Heart left ventricle (tissue), 16 donors: ENCODE data around the gene KRT17. TPM values are rescaled to one million over a fixed set of nuclear protein-coding genes. Genes with fewer than 3 reads are reported as not detected.

Experiments used
- ATAC-seq, 4 donors: fragments of 200-7000 bp; cut with Tn5 transposase; one replicate each; pipeline ENCODE4 v1.9.1; 2020 to 2022; ENCODE audit warnings: moderate library complexity in 4 of 4, mild to moderate bottlenecking in 3 of 4, moderate number of reproducible peaks in 1 of 4
- DNase-seq, 5 donors: peaks; one replicate each; pipeline ENCODE4 v3.0.0-alpha.2; 2020
- H3K27ac ChIP-seq, 12 donors: fragments of 200-600 bp; sonication (generic) in 4 of 12; one replicate each; pipeline versions ENCODE4 v1.5.0 to v1.8.0; 2016 to 2022; ENCODE audit warnings: mild to moderate bottlenecking in 2 of 12
- H3K27me3 ChIP-seq, 9 donors: fragments of 200-600 bp; sonication (generic) in 2 of 9; one replicate each; pipeline versions ENCODE4 v1.5.1 to v1.8.0; 2016 to 2022; ENCODE audit warnings: mild to moderate bottlenecking in 3 of 9
- H3K36me3 ChIP-seq, 9 donors: fragments of 200-600 bp; sonication (generic) in 2 of 9; one replicate each; pipeline versions ENCODE4 v1.5.0 to v1.8.0; 2018 to 2022; ENCODE audit warnings: mild to moderate bottlenecking in 2 of 9
- H3K4me1 ChIP-seq, 12 donors: fragments of 200-600 bp; sonication (generic) in 4 of 12; one replicate each; pipeline versions ENCODE4 v1.5.0 to v1.8.0; 2016 to 2022; ENCODE audit warnings: mild to moderate bottlenecking in 3 of 12
- H3K4me3 ChIP-seq, 12 donors: fragments of 200-600 bp; sonication (generic) in 4 of 12; one replicate each; pipeline versions ENCODE4 v1.5.0 to v1.8.0; 2017 to 2022; ENCODE audit warnings: mild to moderate bottlenecking in 9 of 12, moderate library complexity in 4 of 12
- H3K9me3 ChIP-seq, 12 donors: fragments of 200-600 bp; sonication (generic) in 4 of 12; one replicate each; pipeline versions ENCODE4 v1.5.0 to v1.8.0; 2016 to 2022; ENCODE audit warnings: mild to moderate bottlenecking in 1 of 12
- CTCF ChIP-seq, 12 donors: fragments of 200-600 bp; sonication (generic) in 4 of 12; IDR thresholded peaks; one replicate each; pipeline versions ENCODE4 v1.5.0 to v1.8.0; 2018 to 2022; ENCODE audit warnings: antibody characterized with exemption in 12 of 12, mild to moderate bottlenecking in 5 of 12
- POLR2A ChIP-seq, 2 donors: fragments of 450-650 bp; IDR thresholded peaks; one replicate each; pipeline ENCODE4 v1.6.1; 2017; ENCODE audit warnings: antibody characterized with exemption in 2 of 2, mild to moderate bottlenecking in 2 of 2, moderate library complexity in 2 of 2
- WGBS, 4 donors: extraction: QIAGEN DNeasy Blood & Tissue Kit in 2 of 4; methylation state at CpG; one replicate each; pipeline versions ENCODE4 v1.1.5 to v1.1.7; 2013 to 2018; 5-methylcytosine and 5-hydroxymethylcytosine counted together
- intact Hi-C, 10 donors: fragments of 100-400 bp; cut with DNase I; formaldehyde crosslinking; loops; one replicate each; pipeline versions ENCODE4 v1.11.1 to v1.14.2; 2022
- long read RNA-seq, 3 donors: library from polyadenylated mRNA; unstranded; transcript quantifications; one replicate each; pipeline ENCODE4 v2.0.0, GENCODE V29; 2020 to 2021
- polyA plus RNA-seq, 2 donors: library from polyadenylated mRNA; stranded (reverse); fragments of 200-250 nt; gene quantifications; one replicate each; pipeline ENCODE4 v1.2.3, GENCODE V29; 2013
- total RNA-seq, 9 donors: library from RNA; depleted of rRNA in 2 of 9; stranded (reverse); fragments of >200 nt in 2 of 9; fragmentation: NEBNext Ultra II Directional in 3 of 9; extraction: Animal tissue kit (Norgen Biotek cat#: 25700) in 3 of 9; gene quantifications; one replicate each; pipeline versions ENCODE4 v1.1.0 to v1.2.4, GENCODE V29; 2016 to 2023
- donor health status: ischemic (EF 13 %, LVEDD 7.1; RV severe dilation, severe dysfunction).
- donor health status: healthy with polysubstance abuse.
- donor health status: DM: no; HTN: yes; CAD: no.
- donor health status: DM: no; HTN: no; CAD: no.
- donor health status: ischemic (EF 25% LVEDD 6.9; RV normal size, moderate dysfunction).
- donor health status: ischemic (EF 25% LVEDD 5.7; RV mildly dilated, moderate dysfunction).
- donor health status: healthy.
- donor health status: DM: yes; HTN: yes; CAD: no.
- donor health status: ischemic (EF 35%, LVEDD 5.7; RV mildly dilated, moderate dysfunction).
- donor health status: nonischemic (EF 11% LVEDD 7.7; RV severe dilation, severe dysfunction).
- donor health status: DM: yes; HTN: yes; CAD: no.
- donor health status: PGD.
- donor health status: ischemic (EF 29% LVEDD 5.4; RV normal size, mild dysfunction).
- donor health status: nonischemic (EF 23%, LVEDD 6.1; RV moderate dilation, normal function).

KRT17 gene
- under 1 TPM in 1 of 9 donors, not detected in 8; 0.60 TPM for total RNA-seq
- not detected for polyA plus RNA-seq
- long read RNA-seq, donor 1: 0 reads
- long read RNA-seq, donor 2: 0 reads
- long read RNA-seq, donor 3: 0 reads

GRCh38 chr17:41624208-41625101 is at the start of gene KRT17:
KRT17 (minus strand) TSS chr17:41624575; CDS start chr17:41624509, 66 bp downstream.
- intact Hi-C loops: no loop called here
- TF ChIP-seq CTCF (IDR thresholded peaks at IDR 0.05) (no peak), POLR2A (IDR thresholded peaks at IDR 0.05) (no peak)
- Histone ChIP-seq H3K4me1 (peaks cover 0 to 5% (median 0%) of the 10 kb centered on the region in 12 donors), H3K27me3 (no peaks in the 10 kb centered on the region), H3K4me3 (no peak within 1 kb of the TSS), H3K9me3 (no peaks in the 10 kb centered on the region), H3K27ac (no peak within 1 kb of the TSS), H3K36me3 (no peaks in the 10 kb centered on the region)
- 80 to 86% (median 81%) methylated on average over 21 to 33 of the region's 33 CpGs for WGBS, 4 donors
- peak in 1 of 5 donors; percentile 39 for DNase-seq
- no peak for ATAC-seq

- ATAC-seq (no peak), DNase-seq (peak in 1 of 5 donors; percentile 37)
- WGBS, 4 donors: 94 to 96% (median 95%) methylated on average over 7 of the region's 7 CpGs
- no peaks in the 10 kb centered on the region for H3K36me3 ChIP-seq
- intact Hi-C loops: no loop called here
- peaks cover 0 to 52% (median under 1%) of the 10 kb centered on the region in 12 donors for H3K4me1 ChIP-seq
- H3K4me3 ChIP-seq: no peak overlapping the region
- H3K27me3 ChIP-seq: no peaks in the 10 kb centered on the region
- H3K9me3 ChIP-seq: no peaks in the 10 kb centered on the region
- TF ChIP-seq CTCF (IDR thresholded peaks at IDR 0.05) (no peak), POLR2A (IDR thresholded peaks at IDR 0.05) (no peak)
- no peak overlapping the region for H3K27ac ChIP-seq
Measured at GRCh38 chr17:41672153-41672552, 47.8 kb upstream of the KRT17 start.

- Histone ChIP-seq H3K9me3 (no peaks in the 10 kb centered on the region), H3K4me1 (peaks cover 0 to 37% (median 14%) of the 10 kb centered on the region in 12 donors), H3K36me3 (no peaks in the 10 kb centered on the region), H3K27ac (peak overlapping the region in 11 of 12 donors; percentile 30 to 87 (median 77)), H3K4me3 (peak overlapping the region in 6 of 12 donors; percentile 49 to 60 (median 51)), H3K27me3 (no peaks in the 10 kb centered on the region)
- DNase-seq: peak in 3 of 5 donors; percentile 23 to 63 (median 27)
- TF ChIP-seq POLR2A (IDR thresholded peaks at IDR 0.05): no peak
- peak in 4 of 12 donors; percentile 0 to 5 (median 2) for TF ChIP-seq CTCF (IDR thresholded peaks at IDR 0.05)
- WGBS, 4 donors: 48 to 51% (median 50%) methylated on average over 22 to 23 of the region's 23 CpGs
- ATAC-seq: no peak
- intact Hi-C loops: loop anchor here in 7 of 10 donors (2.0 to 10.0 kb wide), 10 partner anchors 263 to 1063 kb away; no protein-coding TSS in a partner anchor
Measured at GRCh38 chr17:41667280-41668041, 43.1 kb upstream of the KRT17 start.
